ENCODE results near the gene GIMD1. TPM values are rescaled to one million over a fixed set of nuclear protein-coding genes. Genes with fewer than 3 reads are reported as not detected.

The GIMD1 gene
- total and polyA plus RNA-seq, 9 of the 15 experiments (the other 6 are each of a cell fraction or from before 2014, with no cell fraction given), result not detected

DNA sequence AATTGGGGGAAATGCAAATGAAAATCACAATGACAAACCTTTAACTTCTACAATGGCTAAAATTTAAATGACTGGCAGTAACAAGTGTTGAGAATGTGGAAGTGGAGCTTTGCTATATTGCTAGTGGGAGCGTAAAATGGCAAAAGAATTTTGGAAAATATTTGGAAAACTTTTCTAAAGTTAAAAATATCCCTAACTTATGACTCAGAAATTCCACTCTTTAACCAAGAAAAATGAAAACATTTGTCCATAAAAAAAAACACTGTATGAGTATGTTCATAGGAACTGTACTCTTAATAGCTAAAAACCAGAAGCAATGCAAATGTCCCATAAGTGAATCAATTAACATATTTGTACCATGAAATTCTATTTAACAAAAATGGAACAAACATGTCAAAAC, 56.2 kb downstream of the GIMD1 start:
- Histone ChIP-seq H2AFZ (ENCODE audit: low read depth, low read length) (no peak overlapping the region), H3K27me3 (ENCODE audit: control insufficient read depth in 2 of 2, insufficient read depth in 2 of 2, low read length in 2 of 2) (no peaks in the 10 kb centered on the region), H3K36me3 (ENCODE audit: control insufficient read depth, insufficient read depth, low read length) (peaks cover 10% of the 10 kb centered on the region), H3K9me3 (replicated peaks; ENCODE audit: control insufficient read depth, insufficient read depth, low read depth, low read length) (no peaks in the 10 kb centered on the region), H3K27ac (ENCODE audit: extremely low read depth, low read depth, low read length) (no peak overlapping the region), H3K4me3 (no peak overlapping the region), H3K9ac (ENCODE audit: insufficient read depth in 1 of 2, low read depth in 2 of 2, low read length in 2 of 2) (no peak overlapping the region), H3K9me1 (ENCODE audit: control insufficient read depth, insufficient read depth, low read length) (no peaks in the 10 kb centered on the region), H3K4me2 (ENCODE audit: insufficient read depth, low read length) (no peak overlapping the region), H3K79me2 (ENCODE audit: control insufficient read depth, insufficient read depth, low read length) (peaks cover 74% of the 10 kb centered on the region), H3K4me1 (replicated peaks in 1 of 2; ENCODE audit: control insufficient read depth in 2 of 2, insufficient read depth in 2 of 2, low read length in 2 of 2) (peaks cover 8 to 11% of the 10 kb centered on the region in 2 experiments; a peak in 4 of 5 replicates), H4K20me1 (replicated peaks; ENCODE audit: control insufficient read depth, insufficient read depth, low read length) (no peaks in the 10 kb centered on the region)
- ATAC-seq (no peak), DNase-seq (ENCODE audit: extremely low read depth in 1 of 4, low spot score in 3 of 4) (no peak), FAIRE-seq (no peak)
- in situ Hi-C loops (cut with MboI), result loop anchor here (25.0 kb wide), 1 partner anchor 1400 kb away; the partner anchor contains the start of gene PAPSS1
- 94% methylated on average over 1 of the region's 1 CpG for WGBS (ENCODE audit: insufficient coverage, low coverage, missing lambda C conversion rate)
- POLR2A ChIA-PET, result no interaction called here
- BruUV-seq (replicated peaks), result no TSS peak
- CTCF ChIA-PET (ENCODE audit: low intra/inter-chr PET ratio), result no interaction called here
- TF ChIP-seq NFXL1 (CRISPR knock-in tag; IDR thresholded peaks at IDR 0.05) (no peak), FOXJ2 (tag; IDR thresholded peaks at IDR 0.05) (no peak), ZNF274 (IDR thresholded peaks at IDR 0.05; ENCODE audit: borderline replicate concordance, low read depth, low read length) (no peak), HNRNPH1 (optimal IDR thresholded peaks at IDR 0.05; ENCODE audit: low read depth, low read length) (no peak), CREBBP (IDR thresholded peaks at IDR 0.05; ENCODE audit: low read depth, low read length) (no peak), HNRNPK (IDR thresholded peaks at IDR 0.05; ENCODE audit: low read depth, low read length, poor library complexity, severe bottlenecking) (no peak), MXI1 (IDR thresholded peaks at IDR 0.05; ENCODE audit: low read depth, low read length) (no peak)
- TF ChIP-seq, protein P1, sequence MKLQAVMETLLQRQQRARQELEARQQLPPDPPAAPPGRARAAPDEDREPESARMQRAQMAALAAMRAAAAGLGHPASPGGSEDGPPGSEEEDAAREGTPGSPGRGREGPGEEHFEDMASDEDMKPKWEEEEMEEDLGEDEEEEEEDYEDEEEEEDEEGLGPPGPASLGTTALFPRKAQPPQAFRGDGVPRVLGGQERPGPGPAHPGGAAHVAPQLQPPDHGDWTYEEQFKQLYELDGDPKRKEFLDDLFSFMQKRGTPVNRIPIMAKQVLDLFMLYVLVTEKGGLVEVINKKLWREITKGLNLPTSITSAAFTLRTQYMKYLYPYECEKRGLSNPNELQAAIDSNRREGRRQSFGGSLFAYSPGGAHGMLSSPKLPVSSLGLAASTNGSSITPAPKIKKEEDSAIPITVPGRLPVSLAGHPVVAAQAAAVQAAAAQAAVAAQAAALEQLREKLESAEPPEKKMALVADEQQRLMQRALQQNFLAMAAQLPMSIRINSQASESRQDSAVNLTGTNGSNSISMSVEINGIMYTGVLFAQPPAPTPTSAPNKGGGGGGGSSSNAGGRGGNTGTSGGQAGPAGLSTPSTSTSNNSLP (IDR thresholded peaks at IDR 0.05; ENCODE audit: borderline replicate concordance, low read depth, low read length), result no peak
- TF ChIP-seq, protein P2, sequence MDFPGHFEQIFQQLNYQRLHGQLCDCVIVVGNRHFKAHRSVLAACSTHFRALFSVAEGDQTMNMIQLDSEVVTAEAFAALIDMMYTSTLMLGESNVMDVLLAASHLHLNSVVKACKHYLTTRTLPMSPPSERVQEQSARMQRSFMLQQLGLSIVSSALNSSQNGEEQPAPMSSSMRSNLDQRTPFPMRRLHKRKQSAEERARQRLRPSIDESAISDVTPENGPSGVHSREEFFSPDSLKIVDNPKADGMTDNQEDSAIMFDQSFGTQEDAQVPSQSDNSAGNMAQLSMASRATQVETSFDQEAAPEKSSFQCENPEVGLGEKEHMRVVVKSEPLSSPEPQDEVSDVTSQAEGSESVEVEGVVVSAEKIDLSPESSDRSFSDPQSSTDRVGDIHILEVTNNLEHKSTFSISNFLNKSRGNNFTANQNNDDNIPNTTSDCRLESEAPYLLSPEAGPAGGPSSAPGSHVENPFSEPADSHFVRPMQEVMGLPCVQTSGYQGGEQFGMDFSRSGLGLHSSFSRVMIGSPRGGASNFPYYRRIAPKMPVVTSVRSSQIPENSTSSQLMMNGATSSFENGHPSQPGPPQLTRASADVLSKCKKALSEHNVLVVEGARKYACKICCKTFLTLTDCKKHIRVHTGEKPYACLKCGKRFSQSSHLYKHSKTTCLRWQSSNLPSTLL (IDR thresholded peaks at IDR 0.05), result no peak
- intact Hi-C loops (cut with micrococcal nuclease), result no loop called here

Other genes with a start within 250 kb of the GIMD1 start
- 16.0 and 16.2 TPM in 2 replicates for gene TBCK, start 52.6 kb downstream of the GIMD1 start, total RNA-seq (2014; rRNA removed)
- 20.9 and 22.4 TPM in 2 replicates for gene TBCK, start 52.6 kb downstream of the GIMD1 start, total RNA-seq (2014; rRNA removed; fragmentation: Illumina TruSeq; extraction: Trizol)
- 20.1 and 22.9 TPM in 2 replicates for gene TBCK, start 52.6 kb downstream of the GIMD1 start, total RNA-seq (2015; rRNA removed; fragmentation: Illumina TruSeq; extraction: Trizol)
- gene TBCK, start 52.6 kb downstream of the GIMD1 start, total RNA-seq (2021), result 23.8 and 23.9 TPM in 2 replicates
- gene TBCK, start 52.6 kb downstream of the GIMD1 start, polyA plus RNA-seq (2011; rRNA removed), result 21.7 and 26.6 TPM in 2 replicates
- gene TBCK, start 52.6 kb downstream of the GIMD1 start, polyA plus RNA-seq (2014; fragmentation: Illumina TruSeq; extraction: Trizol), result 9.1 and 11.3 TPM in 2 replicates
- 10 to 100 TPM in 1 of 2 experiments, 1 to 10 TPM in 1; 5.3 to 11.1 TPM for gene TBCK, start 52.6 kb downstream of the GIMD1 start, polyA plus RNA-seq (2014; fragmentation: Nextera tagmentation; extraction: Ambion mirVana)
- 10.6 and 15.7 TPM in 2 replicates for gene TBCK, start 52.6 kb downstream of the GIMD1 start, polyA plus RNA-seq (2014; rRNA removed)
- 28.7 and 39.9 TPM in 2 replicates for gene AIMP1, start 52.2 kb downstream of the GIMD1 start, total RNA-seq (2014; rRNA removed)
- gene AIMP1, start 52.2 kb downstream of the GIMD1 start, total RNA-seq (2014; rRNA removed; fragmentation: Illumina TruSeq; extraction: Trizol), result 71.5 and 98.0 TPM in 2 replicates
- gene AIMP1, start 52.2 kb downstream of the GIMD1 start, total RNA-seq (2015; rRNA removed; fragmentation: Illumina TruSeq; extraction: Trizol), result 42.9 and 48.7 TPM in 2 replicates
- 65.9 and 70.1 TPM in 2 replicates for gene AIMP1, start 52.2 kb downstream of the GIMD1 start, total RNA-seq (2021)
- gene AIMP1, start 52.2 kb downstream of the GIMD1 start, polyA plus RNA-seq (2011; rRNA removed), result 43.0 and 59.8 TPM in 2 replicates
- gene AIMP1, start 52.2 kb downstream of the GIMD1 start, polyA plus RNA-seq (2014; fragmentation: Illumina TruSeq; extraction: Trizol), result 74.3 and 89.1 TPM in 2 replicates
- gene AIMP1, start 52.2 kb downstream of the GIMD1 start, polyA plus RNA-seq (2014; fragmentation: Nextera tagmentation; extraction: Ambion mirVana), result 100 to 1,000 TPM; 128 to 141 TPM
- 60.3 and 60.4 TPM in 2 replicates for gene AIMP1, start 52.2 kb downstream of the GIMD1 start, polyA plus RNA-seq (2014; rRNA removed)

All from K562 (cell line).